ENCODE results near the gene IMMP1L. TPM values are rescaled to one million over a fixed set of nuclear protein-coding genes. Genes with fewer than 3 reads are reported as not detected.

IMMP1L gene
- total and polyA plus RNA-seq, 2 of the 8 experiments (the other 6 are each of a cell fraction or from before 2014, with no cell fraction given) = 27.4 to 47.7 TPM

DNA sequence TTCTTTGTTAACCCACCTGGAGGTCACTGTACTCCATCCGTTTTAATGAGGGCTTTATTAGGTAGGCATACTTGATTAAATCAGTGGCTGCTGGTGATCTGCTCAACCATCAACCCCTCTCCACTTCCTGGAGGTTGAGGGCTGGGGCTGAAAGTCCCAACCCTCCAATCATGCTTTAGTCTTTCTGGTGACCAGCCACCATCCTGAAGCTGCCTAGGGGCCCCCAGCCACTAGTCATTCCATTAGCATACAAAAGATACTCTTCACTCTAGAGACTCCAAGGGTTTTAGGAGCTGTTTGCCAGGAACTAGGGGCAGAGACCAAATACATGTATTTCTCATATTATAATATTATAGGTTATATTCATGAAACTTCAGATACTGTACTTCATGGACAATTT lies 126.3 kb downstream of the IMMP1L start:
- H3K4ac ChIP-seq (replicated peaks; ENCODE audit: insufficient read length, low read depth, low read length) = no peak overlapping the region
- H2BK15ac ChIP-seq (ENCODE audit: low read length) = no peak overlapping the region
- H3K23ac ChIP-seq (ENCODE audit: insufficient read length) = no peak overlapping the region
- TF ChIP-seq FOSL1 (IDR thresholded peaks at IDR 0.05; ENCODE audit: insufficient read depth, low read depth, low read length) (no peak), NRF1 (IDR thresholded peaks at IDR 0.05; ENCODE audit: low read depth, low read length) (no peak)
- H3K9ac ChIP-seq (replicated peaks in 1 of 4; ENCODE audit: extremely low read depth in 1 of 4, low read depth in 3 of 4, low read length in 3 of 4) = no peak overlapping the region
- no peaks in the 10 kb centered on the region; a peak in 2 of 4 replicates for H3K9me3 ChIP-seq (ENCODE audit: insufficient read depth in 2 of 2, low read depth in 1 of 2, low read length in 1 of 2)
- H3K4me1 ChIP-seq (replicated peaks in 1 of 4; ENCODE audit: control insufficient read depth in 3 of 4, insufficient read depth in 4 of 4, low read length in 3 of 4) = no peaks in the 10 kb centered on the region; a peak in 1 of 7 replicates
- no peak overlapping the region for H3K14ac ChIP-seq (ENCODE audit: insufficient read length)
- no peak overlapping the region for H2BK120ac ChIP-seq (replicated peaks; ENCODE audit: low read depth, low read length)
- H3K4me2 ChIP-seq (ENCODE audit: insufficient read depth in 1 of 2, low read depth in 2 of 2, low read length in 2 of 2) = no peak overlapping the region
- H4K91ac ChIP-seq (replicated peaks; ENCODE audit: insufficient read length, low read length) = no peak overlapping the region
- CTCF ChIA-PET (ENCODE audit: partially characterized antibody) = interaction anchor here (1.0 kb wide), 1 partner anchor 276 kb away, joined by 3 read pairs; no protein-coding TSS in a partner anchor
- H4K5ac ChIP-seq (ENCODE audit: insufficient read length, low read depth, low read length) = no peak overlapping the region
- no peak overlapping the region for H2AK5ac ChIP-seq (ENCODE audit: low read depth, low read length)
- DNase-seq (ENCODE audit: low read depth in 1 of 2, low spot score in 2 of 2) (no peak), FAIRE-seq (no peak)
- no peak overlapping the region for H3K4me3 ChIP-seq (ENCODE audit: extremely low read depth in 1 of 4, insufficient read depth in 2 of 4, low read depth in 3 of 4, low read length in 4 of 4)
- no peaks in the 10 kb centered on the region for H4K20me1 ChIP-seq (replicated peaks in 1 of 2; ENCODE audit: control insufficient read depth in 1 of 2, insufficient read depth in 2 of 2, low read length in 2 of 2)
- no peaks in the 10 kb centered on the region for H3K27me3 ChIP-seq (replicated peaks in 1 of 4; ENCODE audit: control insufficient read depth in 3 of 4, extremely low read depth in 1 of 4, insufficient read depth in 3 of 4, low read length in 3 of 4)
- no peak overlapping the region for H2BK5ac ChIP-seq (ENCODE audit: low read depth, low read length)
- H3K23me2 ChIP-seq (ENCODE audit: low read depth, low read length) = no peaks in the 10 kb centered on the region
- no peak overlapping the region for H2BK20ac ChIP-seq (ENCODE audit: low read length)
- H3K36me3 ChIP-seq (ENCODE audit: control insufficient read depth in 2 of 4, insufficient read depth in 4 of 4, low read length in 3 of 4) = peaks cover 0 to 13% (median 0%) of the 10 kb centered on the region in 4 experiments; a peak in 1 of 8 replicates
- peaks cover 0 to 13% of the 10 kb centered on the region in 2 experiments; a peak in 2 of 4 replicates for H3K79me2 ChIP-seq (ENCODE audit: control insufficient read depth in 1 of 2, insufficient read depth in 2 of 2, low read length in 2 of 2)
- H3K56ac ChIP-seq (replicated peaks; ENCODE audit: insufficient read length, low read depth, low read length) = no peak overlapping the region
- H4K8ac ChIP-seq (ENCODE audit: extremely low read depth, insufficient read depth, low read length) = no peak overlapping the region
- no peak overlapping the region for H3K18ac ChIP-seq (ENCODE audit: extremely low read depth, low read length)
- peaks cover 4% of the 10 kb centered on the region; the same call in 1 of the 2 replicates for H3K79me1 ChIP-seq (ENCODE audit: low read depth, low read length)
- WGBS, 2 experiments (ENCODE audit: extremely low coverage in 1 of 2, insufficient coverage in 1 of 2, insufficient read length in 1 of 2, insufficient replicate concordance in 2 of 2, low coverage in 1 of 2, low lambda C conversion rate in 2 of 2, missing lambda C conversion rate in 1 of 2) = 81% methylated on average over 1 of the region's 1 CpG; no CpG with 5 or more reads in 1 of the 2 experiments
- H3K27ac ChIP-seq (ENCODE audit: low read depth, low read length) = no peak overlapping the region
- no peak overlapping the region for H2BK12ac ChIP-seq (ENCODE audit: low read depth, low read length)
- no peak overlapping the region for H2AFZ ChIP-seq (ENCODE audit: low read length)
- POLR2A ChIA-PET (ENCODE audit: partially characterized antibody) = no interaction called here

Other genes starting within 250 kb of the IMMP1L start
- gene DCDC1, start 139.9 kb downstream of the IMMP1L start, total RNA-seq (2021; fragmentation: NEBNext Ultra II Directional; extraction: Animal tissue kit (Norgen Biotek cat#: 25700)) = 0.52 and 0.56 TPM in 2 replicates
- 0.06 and 0.15 TPM in 2 replicates for gene DCDC1, start 139.9 kb downstream of the IMMP1L start, polyA plus RNA-seq (2011; rRNA removed)
- 21.1 TPM in 2 replicates for gene DNAJC24, start 139.8 kb downstream of the IMMP1L start, total RNA-seq (2021; fragmentation: NEBNext Ultra II Directional; extraction: Animal tissue kit (Norgen Biotek cat#: 25700))
- 6.8 and 7.2 TPM in 2 replicates for gene DNAJC24, start 139.8 kb downstream of the IMMP1L start, polyA plus RNA-seq (2011; rRNA removed)
- gene ELP4, start 145 bp upstream of the IMMP1L start, total RNA-seq (2021; fragmentation: NEBNext Ultra II Directional; extraction: Animal tissue kit (Norgen Biotek cat#: 25700)) = 18.6 and 19.1 TPM in 2 replicates
- 11.7 and 14.0 TPM in 2 replicates for gene ELP4, start 145 bp upstream of the IMMP1L start, polyA plus RNA-seq (2011; rRNA removed)

Measured in H1 (cell line).